H1 (cell line): ENCODE data around the gene CHMP6. TPM values are rescaled to one million over a fixed set of nuclear protein-coding genes. Genes with fewer than 3 reads are reported as not detected.

Source experiments
- CTCF ChIA-PET: fragments of 300-600 bp; sonication (Branson Sonifier 250); formaldehyde crosslinking; loops from one replicate; lab custom pipeline; 2021; ENCODE audit not compliant: partially characterized antibody; lab: Charles Lee
- POLR2A ChIA-PET: fragments of 300-600 bp; sonication (Branson Sonifier 250); formaldehyde crosslinking; loops from one replicate; lab custom pipeline; 2021; ENCODE audit warnings: inconsistent platforms; ENCODE audit not compliant: partially characterized antibody; lab: Charles Lee
- DNase-seq, 2 experiments: peaks; one replicate each; pipeline versions ENCODE4 v3.0.0 to v3.0.0-alpha.2; 2010 to 2022; ENCODE audit warnings: low spot score in 2 of 2, low read depth in 1 of 2, mixed read lengths in 1 of 2
- FAIRE-seq: peaks from 2 replicates; lab custom pipeline; 2011; peaks lifted over from hg19 to GRCh38; lab: Jason Lieb, UNC
- H2AFZ ChIP-seq: 2 replicates; pipeline ENCODE4 v1.8.1; 2012; ENCODE audit warnings: low read length, inconsistent platforms
- H2AK5ac ChIP-seq: 2 replicates; pipeline ENCODE4 v1.6.1; 2013; ENCODE audit warnings: low read depth, low read length
- H2BK120ac ChIP-seq: replicated peaks from 2 replicates; pipeline ENCODE3; 2013; ENCODE audit warnings: low read depth, low read length, inconsistent platforms
- H2BK12ac ChIP-seq: 2 replicates; pipeline ENCODE4 v1.6.1; 2013; ENCODE audit warnings: low read depth, low read length
- H2BK15ac ChIP-seq: 2 replicates; pipeline ENCODE4 v1.6.1; 2013; ENCODE audit warnings: low read length
- H2BK20ac ChIP-seq: 2 replicates; pipeline ENCODE4 v1.6.1; 2013; ENCODE audit warnings: low read length
- H2BK5ac ChIP-seq: 2 replicates; pipeline ENCODE4 v1.6.1; 2013; ENCODE audit warnings: low read depth, low read length
- H3K14ac ChIP-seq: 2 replicates; pipeline ENCODE4 v1.6.1; 2013; ENCODE audit warnings: inconsistent platforms; ENCODE audit not compliant: insufficient read length
- H3K18ac ChIP-seq: 2 replicates; pipeline ENCODE4 v1.6.1; 2013; ENCODE audit warnings: low read length; ENCODE audit errors: extremely low read depth
- H3K23ac ChIP-seq: 2 replicates; pipeline ENCODE4 v1.6.1; 2013; ENCODE audit warnings: inconsistent platforms; ENCODE audit not compliant: insufficient read length
- H3K23me2 ChIP-seq: 2 replicates; pipeline ENCODE4 v1.6.1; 2013; ENCODE audit warnings: low read depth, low read length
- H3K27ac ChIP-seq: 2 replicates; pipeline ENCODE4 v1.6.1; 2011; ENCODE audit warnings: low read depth, low read length, inconsistent platforms
- H3K27me3 ChIP-seq, 4 experiments: replicated peaks in 1 of 4; 1 replicate in 1 of 4; 2 replicates in 3 of 4; pipeline versions ENCODE4 v1.6.1 to v1.8.1; 2011 to 2013; ENCODE audit warnings: low read length in 3 of 4, mild to moderate bottlenecking in 3 of 4, inconsistent platforms in 2 of 4, mixed read lengths in 2 of 4, moderate library complexity in 1 of 4; ENCODE audit not compliant: control insufficient read depth in 3 of 4, insufficient read depth in 3 of 4; ENCODE audit errors: extremely low read depth in 1 of 4
- H3K36me3 ChIP-seq, 4 experiments: 2 replicates each; pipeline versions ENCODE4 v1.6.1 to v1.8.1; 2011 to 2013; ENCODE audit warnings: mild to moderate bottlenecking in 4 of 4, low read length in 3 of 4, moderate library complexity in 2 of 4, control low read depth in 1 of 4, inconsistent platforms in 1 of 4; ENCODE audit not compliant: insufficient read depth in 4 of 4, control insufficient read depth in 2 of 4
- H3K4ac ChIP-seq: replicated peaks from 2 replicates; pipeline ENCODE3; 2013; ENCODE audit warnings: low read length, low read depth, mixed read lengths, inconsistent platforms; ENCODE audit not compliant: insufficient read length
- H3K4me1 ChIP-seq, 4 experiments: replicated peaks in 1 of 4; 1 replicate in 1 of 4; 2 replicates in 3 of 4; pipeline versions ENCODE4 v1.6.1 to v1.8.1; 2011 to 2013; ENCODE audit warnings: low read length in 3 of 4, inconsistent platforms in 2 of 4, mixed read lengths in 1 of 4; ENCODE audit not compliant: insufficient read depth in 4 of 4, control insufficient read depth in 3 of 4
- H3K4me2 ChIP-seq, 2 experiments: 2 replicates each; pipeline versions ENCODE4 v1.6.1 to v1.8.1; 2011 to 2013; ENCODE audit warnings: low read depth in 2 of 2, low read length in 2 of 2, control low read depth in 1 of 2, inconsistent platforms in 1 of 2, mild to moderate bottlenecking in 1 of 2; ENCODE audit not compliant: insufficient read depth in 1 of 2
- H3K4me3 ChIP-seq, 4 experiments: fragments of 200-600, 300-600 bp in 1 of 4; sonication (generic), shearing (Covaris generic), sonication (Bioruptor Twin) in 1 of 4; 2 replicates each; pipeline versions ENCODE4 v1.5.1 to v1.8.1; 2011 to 2016; ENCODE audit warnings: low read length in 4 of 4, low read depth in 3 of 4, control low read depth in 2 of 4, inconsistent platforms in 2 of 4, mild to moderate bottlenecking in 2 of 4, mixed read lengths in 1 of 4, moderate library complexity in 1 of 4; ENCODE audit not compliant: insufficient read depth in 2 of 4; ENCODE audit errors: extremely low read depth in 1 of 4
- H3K56ac ChIP-seq: replicated peaks from 2 replicates; pipeline ENCODE3; 2013; ENCODE audit warnings: low read depth, mild to moderate bottlenecking, mixed read lengths, low read length, inconsistent platforms; ENCODE audit not compliant: insufficient read length
- H3K79me1 ChIP-seq: 2 replicates; pipeline ENCODE4 v1.6.1; 2013; ENCODE audit warnings: low read depth, low read length, control low read depth
- H3K79me2 ChIP-seq, 2 experiments: 2 replicates each; pipeline versions ENCODE4 v1.6.1 to v1.8.1; 2012 to 2013; ENCODE audit warnings: low read length in 2 of 2, mild to moderate bottlenecking in 2 of 2, inconsistent platforms in 1 of 2; ENCODE audit not compliant: insufficient read depth in 2 of 2, control insufficient read depth in 1 of 2
- H3K9ac ChIP-seq, 4 experiments: replicated peaks in 1 of 4; 1 replicate in 1 of 4; 2 replicates in 3 of 4; pipeline versions ENCODE4 v1.6.1 to v1.8.1; 2011 to 2013; ENCODE audit warnings: low read depth in 3 of 4, low read length in 3 of 4, control low read depth in 2 of 4, mild to moderate bottlenecking in 2 of 4, moderate library complexity in 2 of 4, inconsistent platforms in 1 of 4; ENCODE audit errors: extremely low read depth in 1 of 4
- H3K9me3 ChIP-seq, 2 experiments: 2 replicates each; pipeline versions ENCODE4 v1.6.1 to v1.8.1; 2012 to 2013; ENCODE audit warnings: mild to moderate bottlenecking in 2 of 2, moderate library complexity in 2 of 2, control low read depth in 1 of 2, inconsistent platforms in 1 of 2, low read depth in 1 of 2, low read length in 1 of 2, mixed read lengths in 1 of 2; ENCODE audit not compliant: insufficient read depth in 2 of 2
- H4K20me1 ChIP-seq, 2 experiments: replicated peaks in 1 of 2; 2 replicates each; pipeline versions ENCODE3 to v1.8.1; 2011 to 2013; ENCODE audit warnings: inconsistent platforms in 2 of 2, low read length in 2 of 2, mild to moderate bottlenecking in 1 of 2; ENCODE audit not compliant: insufficient read depth in 2 of 2, control insufficient read depth in 1 of 2
- H4K5ac ChIP-seq: 2 replicates; pipeline ENCODE4 v1.6.1; 2013; ENCODE audit warnings: low read length, low read depth, mixed read lengths, inconsistent platforms; ENCODE audit not compliant: insufficient read length
- H4K8ac ChIP-seq: 2 replicates; pipeline ENCODE4 v1.8.0; 2013; ENCODE audit warnings: mild to moderate bottlenecking, moderate library complexity, low read length, inconsistent platforms; ENCODE audit not compliant: insufficient read depth; ENCODE audit errors: extremely low read depth
- H4K91ac ChIP-seq: replicated peaks from 2 replicates; pipeline ENCODE3; 2013; ENCODE audit warnings: low read length, mixed read lengths, inconsistent platforms; ENCODE audit not compliant: insufficient read length
- CEBPB ChIP-seq: IDR thresholded peaks from 2 replicates; pipeline ENCODE4 v1.6.1; 2012; ENCODE audit warnings: low read depth, low read length
- WGBS, 2 experiments: shearing (Covaris generic) in 1 of 2; methylation state at CpG; one replicate each; pipeline versions ENCODE4 v1.1.6 to v1.1.7; 2013 to 2015; ENCODE audit warnings: low lambda C conversion rate in 2 of 2, mixed read lengths in 2 of 2, inconsistent platforms in 1 of 2, low coverage in 1 of 2, missing lambda C conversion rate in 1 of 2; ENCODE audit not compliant: insufficient replicate concordance in 2 of 2, insufficient coverage in 1 of 2, insufficient read length in 1 of 2; ENCODE audit errors: extremely low coverage in 1 of 2, missing lambda C conversion rate in 1 of 2; 5-methylcytosine and 5-hydroxymethylcytosine counted together
- polyA plus RNA-seq, 7 experiments: library from polyadenylated mRNA; depleted of rRNA in 3 of 7; stranded (reverse) in 5 of 7; unstranded in 2 of 7; fragments of >200 nt in 5 of 7; fragments of 200-250 nt in 2 of 7; gene quantifications; 1 replicate in 5 of 7; 2 replicates in 1 of 7; 4 replicates in 1 of 7; pipeline versions ENCODE4 v1.2.1 to v1.2.3, GENCODE V29; 2011 to 2013; ENCODE audit warnings: missing spikeins in 2 of 7, mixed read lengths in 2 of 7
- total RNA-seq: library from RNA; stranded (reverse); fragmentation: NEBNext Ultra II Directional; extraction: Animal tissue kit (Norgen Biotek cat#: 25700); gene quantifications from 2 replicates; pipeline ENCODE4 v1.2.1, GENCODE V29; 2021

CHMP6 gene
- total and polyA plus RNA-seq, 2 of the 8 experiments (the other 6 are each of a cell fraction or from before 2014, with no cell fraction given), result 15.7 to 24.3 TPM

DNA sequence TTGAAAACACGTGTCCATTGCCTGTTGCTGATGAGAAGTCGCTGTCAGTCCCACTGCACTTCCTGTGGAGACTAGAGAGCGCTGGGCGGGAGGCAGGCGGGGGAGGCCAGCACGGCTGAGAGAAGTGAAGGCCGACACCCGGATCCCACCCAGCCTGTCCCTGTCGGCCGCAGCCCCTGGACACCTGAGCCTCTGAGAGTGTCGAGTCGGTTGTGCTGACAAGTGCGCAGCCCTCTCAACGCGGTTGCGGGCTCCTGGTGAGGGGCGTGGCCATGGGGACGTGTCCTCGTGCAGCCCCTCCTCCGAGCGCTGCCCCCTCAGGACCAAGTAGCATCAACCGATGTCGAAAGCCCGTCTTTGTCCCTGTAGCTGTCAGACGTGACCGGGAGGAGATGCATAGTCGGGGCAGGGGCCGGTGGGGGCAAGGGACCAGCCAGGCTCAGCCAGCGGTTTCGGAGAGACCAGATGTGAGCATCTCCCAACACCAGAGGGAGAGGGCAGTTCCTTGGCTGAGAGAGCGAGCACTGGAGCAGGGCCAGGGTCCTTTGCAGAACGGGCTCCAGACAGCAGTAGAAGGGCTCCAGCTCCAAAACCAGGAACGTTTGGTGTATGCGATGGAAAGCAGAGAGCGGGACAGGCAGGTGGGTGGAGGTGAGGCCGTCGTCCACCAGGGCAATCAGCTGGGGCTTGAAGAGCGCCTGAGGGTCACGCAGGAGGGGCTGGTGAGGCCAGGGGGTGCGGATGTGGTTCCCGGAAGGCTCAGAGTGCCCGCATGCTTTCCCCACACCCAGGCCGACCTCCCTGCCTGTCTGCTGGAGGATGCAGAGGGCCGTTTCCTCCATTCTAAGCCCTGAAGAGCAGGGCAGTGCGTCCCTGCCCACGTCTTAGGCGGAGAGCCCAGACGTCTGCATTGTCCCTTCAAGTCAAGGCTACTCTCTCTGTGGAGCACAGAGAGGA, 43.3 kb upstream of the CHMP6 start:
- Histone ChIP-seq H3K18ac (no peak overlapping the region), H3K79me2 (no peaks in the 10 kb centered on the region), H2BK120ac (no peak overlapping the region), H4K5ac (no peak overlapping the region), H3K9me3 (no peaks in the 10 kb centered on the region), H3K23me2 (no peaks in the 10 kb centered on the region), H3K9ac (no peak overlapping the region), H3K27ac (no peak overlapping the region), H4K91ac (no peak overlapping the region), H2AK5ac (no peak overlapping the region), H4K8ac (no peak overlapping the region; the same call in 1 of the 2 replicates), H2BK12ac (no peak overlapping the region), H3K27me3 (no peaks in the 10 kb centered on the region), H3K4me3 (no peak overlapping the region), H3K4me1 (no peaks in the 10 kb centered on the region), H2BK15ac (no peak overlapping the region), H2BK20ac (no peak overlapping the region), H2BK5ac (no peak overlapping the region), H3K56ac (no peak overlapping the region), H3K36me3 (no peaks in the 10 kb centered on the region; a peak in 3 of 8 replicates), H3K14ac (no peak overlapping the region), H3K23ac (no peak overlapping the region), H3K4ac (no peak overlapping the region), H3K79me1 (no peaks in the 10 kb centered on the region), H4K20me1 (no peaks in the 10 kb centered on the region), H3K4me2 (no peak overlapping the region), H2AFZ (no peak overlapping the region)
- ChIA-PET CTCF (interaction anchor here (0.6 to 1.8 kb wide), 4 partner anchors 10 to 51 kb away, joined by 3 to 6 read pairs (median 4); no protein-coding TSS in a partner anchor), POLR2A (interaction anchor here (0.7 kb wide), 1 partner anchor 11 kb away, joined by 3 read pairs; no protein-coding TSS in a partner anchor)
- 90% methylated on average over 43 of the region's 48 CpGs; no CpG with 5 or more reads in 1 of the 2 experiments for WGBS, 2 experiments
- DNase-seq (no peak), FAIRE-seq (no peak)
- no peak for TF ChIP-seq CEBPB
